Cerebellar nuclear complex (tissue), 1 donor: ENCODE data around the gene YWHAB.
"Not testable (repeated sequence)": the region's sequence is repeated elsewhere in the genome, so short reads cannot be mapped to it uniquely, and the experiment has no call there.

ENCODE experiments used
- DNase-seq, 2 experiments: peaks; one replicate each; lab custom pipeline; 2025; lab: John Stamatoyannopoulos, UW

Gene YWHAB

GRCh38 chr20:44885392-44886265, at the start of gene YWHAB:
Gene YWHAB, plus strand, starts transcription at chr20:44885705. Its CDS starts 15,829 bp downstream, at chr20:44901534.
- DNase-seq, result peak; percentile 89 to 92

- DNase-seq, result no peak
Measured at GRCh38 chr20:44836601-44837120, 48.8 kb upstream of the YWHAB start.

GRCh38 chr20:44837946-44838345, 47.6 kb upstream of the YWHAB start:
- no peak for DNase-seq

GRCh38 chr20:44838521-44838920, 47.0 kb upstream of the YWHAB start:
- no peak for DNase-seq

GRCh38 chr20:44839481-44839880, 46.0 kb upstream of the YWHAB start:
- no peak for DNase-seq

GRCh38 chr20:44840826-44841225, 44.7 kb upstream of the YWHAB start:
- DNase-seq, result no peak

- no peak for DNase-seq
Measured at GRCh38 chr20:44841955-44842354, 43.5 kb upstream of the YWHAB start.

- DNase-seq, result no peak
Measured at GRCh38 chr20:44843876-44844275, 41.6 kb upstream of the YWHAB start.

- no peak for DNase-seq
Measured at GRCh38 chr20:44848254-44849015, 37.1 kb upstream of the YWHAB start.

- no peak for DNase-seq
Measured at GRCh38 chr20:44849703-44850102, 35.8 kb upstream of the YWHAB start.

GRCh38 chr20:44850272-44850671, 35.2 kb upstream of the YWHAB start:
- no peak for DNase-seq

- no peak for DNase-seq
Measured at GRCh38 chr20:44850837-44851236, 34.7 kb upstream of the YWHAB start.

- DNase-seq, result no peak
Measured at GRCh38 chr20:44851545-44851944, 34.0 kb upstream of the YWHAB start.

- no peak for DNase-seq
Measured at GRCh38 chr20:44856442-44856841, 29.1 kb upstream of the YWHAB start.

GRCh38 chr20:44856856-44857448, 28.6 kb upstream of the YWHAB start:
- no peak for DNase-seq

GRCh38 chr20:44858606-44859360, 26.7 kb upstream of the YWHAB start:
- no peak for DNase-seq

GRCh38 chr20:44861531-44862006, 23.9 kb upstream of the YWHAB start:
- no peak for DNase-seq

GRCh38 chr20:44862286-44862685, 23.2 kb upstream of the YWHAB start:
- no peak for DNase-seq

- DNase-seq, result not testable (repeated sequence)
Measured at GRCh38 chr20:44863365-44864084, 22.0 kb upstream of the YWHAB start.

GRCh38 chr20:44864493-44864892, 21.0 kb upstream of the YWHAB start:
- not testable (repeated sequence) for DNase-seq
